Retinal pigment epithelial cell (primary cell): ENCODE measurements around the gene AVPI1.
"Not testable (repeated sequence)": the region's sequence is repeated elsewhere in the genome, so short reads cannot be mapped to it uniquely, and the experiment has no call there.

Source experiments
- DNase-seq: peaks from one replicate; pipeline ENCODE4 v3.0.0-alpha.2; 2010; ENCODE audit warnings: low read depth
- H3K4me3 ChIP-seq: 2 replicates; pipeline ENCODE4 v1.5.1; 2011; ENCODE audit warnings: mild to moderate bottlenecking, low read length, control low read depth, moderate library complexity
- CTCF ChIP-seq: conservative IDR thresholded peaks from 2 replicates; pipeline ENCODE4 v1.5.1; 2011; ENCODE audit warnings: low read depth, low read length, control low read depth, inconsistent platforms

AVPI1 gene

GRCh38 chr10:97685395-97685958, 1.6 kb downstream of the AVPI1 start:
- H3K4me3 ChIP-seq = peak overlapping the region; percentile 87
- no peak for DNase-seq
- peak; percentile 49 for TF ChIP-seq CTCF

- no peak for TF ChIP-seq CTCF
- DNase-seq = no peak
- H3K4me3 ChIP-seq = peak overlapping the region; percentile 87
Observed at GRCh38 chr10:97684866-97685394, 2.1 kb downstream of the AVPI1 start.

GRCh38 chr10:97684368-97684713, 2.7 kb downstream of the AVPI1 start:
- not testable (repeated sequence) for DNase-seq
- peak overlapping the region; percentile 87 for H3K4me3 ChIP-seq

- H3K4me3 ChIP-seq = peak overlapping the region; percentile 87
- no peak for DNase-seq
- no peak for TF ChIP-seq CTCF
Observed at GRCh38 chr10:97683556-97684367, 3.3 kb downstream of the AVPI1 start.

GRCh38 chr10:97682042-97682441, 5.0 kb downstream of the AVPI1 start:
- peak overlapping the region; percentile 8 for H3K4me3 ChIP-seq
- no peak for TF ChIP-seq CTCF
- no peak for DNase-seq

- no peak for DNase-seq
- no peak overlapping the region for H3K4me3 ChIP-seq
- TF ChIP-seq CTCF = no peak
Observed at GRCh38 chr10:97679594-97679993, 7.4 kb downstream of the AVPI1 start.

GRCh38 chr10:97676770-97677581, 10.1 kb downstream of the AVPI1 start:
- no peak overlapping the region for H3K4me3 ChIP-seq
- DNase-seq = no peak
- TF ChIP-seq CTCF = peak; percentile 88
